ENCODE data around the gene FRMD3.

DNA sequence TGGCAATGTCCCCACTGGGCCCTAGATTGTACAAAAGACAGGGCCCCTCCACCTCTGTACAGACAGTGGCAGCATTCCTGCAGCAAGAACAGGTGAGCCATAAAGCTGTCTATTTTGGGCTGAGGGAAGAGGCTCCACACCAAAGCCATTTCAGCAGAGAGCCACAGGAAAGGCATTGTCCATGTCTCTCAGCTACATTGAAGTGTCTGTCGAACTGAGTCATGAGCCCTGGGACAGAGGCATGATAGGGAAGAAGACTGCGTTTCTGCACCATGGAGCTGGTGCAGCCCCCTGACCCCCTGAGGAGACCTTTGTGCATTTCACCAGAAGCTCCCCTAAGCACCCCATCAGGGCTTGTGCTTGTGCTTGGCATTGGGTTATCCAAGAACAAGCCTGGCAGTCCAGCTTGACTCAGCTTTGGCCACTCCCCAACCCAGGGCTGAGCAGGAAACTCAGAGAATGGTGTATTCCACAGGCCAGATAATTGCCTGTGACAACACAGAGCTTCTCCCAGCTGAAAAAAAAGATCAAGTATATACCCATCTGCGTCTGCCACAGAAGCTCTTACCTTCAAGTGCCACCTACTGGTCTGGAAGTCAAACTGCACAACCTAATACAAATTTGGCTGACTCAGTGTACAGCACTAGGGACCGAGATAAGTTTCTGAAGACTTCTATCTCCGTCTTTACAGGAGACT lies 5.9 kb upstream of the FRMD3 start:
- TF ChIP-seq, protein P1, sequence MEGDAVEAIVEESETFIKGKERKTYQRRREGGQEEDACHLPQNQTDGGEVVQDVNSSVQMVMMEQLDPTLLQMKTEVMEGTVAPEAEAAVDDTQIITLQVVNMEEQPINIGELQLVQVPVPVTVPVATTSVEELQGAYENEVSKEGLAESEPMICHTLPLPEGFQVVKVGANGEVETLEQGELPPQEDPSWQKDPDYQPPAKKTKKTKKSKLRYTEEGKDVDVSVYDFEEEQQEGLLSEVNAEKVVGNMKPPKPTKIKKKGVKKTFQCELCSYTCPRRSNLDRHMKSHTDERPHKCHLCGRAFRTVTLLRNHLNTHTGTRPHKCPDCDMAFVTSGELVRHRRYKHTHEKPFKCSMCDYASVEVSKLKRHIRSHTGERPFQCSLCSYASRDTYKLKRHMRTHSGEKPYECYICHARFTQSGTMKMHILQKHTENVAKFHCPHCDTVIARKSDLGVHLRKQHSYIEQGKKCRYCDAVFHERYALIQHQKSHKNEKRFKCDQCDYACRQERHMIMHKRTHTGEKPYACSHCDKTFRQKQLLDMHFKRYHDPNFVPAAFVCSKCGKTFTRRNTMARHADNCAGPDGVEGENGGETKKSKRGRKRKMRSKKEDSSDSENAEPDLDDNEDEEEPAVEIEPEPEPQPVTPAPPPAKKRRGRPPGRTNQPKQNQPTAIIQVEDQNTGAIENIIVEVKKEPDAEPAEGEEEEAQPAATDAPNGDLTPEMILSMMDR (conservative IDR thresholded peaks at IDR 0.05 in 1 of 2, IDR thresholded peaks at IDR 0.05 in 1 of 2; ENCODE audit: low read depth in 1 of 2, low read length in 2 of 2) = peak; percentile 47 to 73
- no peak for TF ChIP-seq EZH2 (IDR thresholded peaks at IDR 0.05; ENCODE audit: low read length, missing control alignments)

All from fibroblast of lung (primary cell).